Hindlimb muscle (tissue), 1 donor: ENCODE data around the gene EEF1AKMT4. TPM values are rescaled to one million over a fixed set of nuclear protein-coding genes. Genes with fewer than 3 reads are reported as not detected.
A peak's percentile ranks its signal among the peaks of the same experiment; 100 is the strongest.

Experiments
- DNase-seq: peaks from one replicate; pipeline ENCODE4 v3.0.0-alpha.2; 2013
- polyA plus RNA-seq: library from polyadenylated mRNA; unstranded; fragments of 120-200 nt; gene quantifications from one replicate; pipeline ENCODE4 v1.2.1, GENCODE V29; 2013; ENCODE audit not compliant: insufficient read length

The EEF1AKMT4 gene
- polyA plus RNA-seq, 1 donor, result 1.0 TPM

DNA sequence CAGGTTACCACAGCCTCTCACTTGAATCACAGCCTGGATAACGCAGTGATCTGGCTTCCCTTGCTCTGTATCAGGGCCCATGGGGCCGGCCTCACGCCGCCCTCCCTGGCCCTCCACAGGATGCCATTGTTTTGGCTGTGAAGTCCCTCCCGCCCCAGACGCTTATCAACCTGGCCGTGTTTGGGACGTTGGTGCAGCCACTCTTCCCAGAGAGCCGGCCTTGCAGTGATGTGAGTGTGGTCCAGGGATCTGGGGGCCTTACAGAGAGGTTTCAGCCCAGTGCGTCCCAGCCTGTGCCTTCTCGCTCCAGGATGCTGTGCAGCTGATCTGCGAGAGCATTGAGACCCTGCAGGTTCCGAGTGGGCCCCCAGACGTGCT, 13.4 kb upstream of the EEF1AKMT4 start:
- DNase-seq, result no peak

DNA sequence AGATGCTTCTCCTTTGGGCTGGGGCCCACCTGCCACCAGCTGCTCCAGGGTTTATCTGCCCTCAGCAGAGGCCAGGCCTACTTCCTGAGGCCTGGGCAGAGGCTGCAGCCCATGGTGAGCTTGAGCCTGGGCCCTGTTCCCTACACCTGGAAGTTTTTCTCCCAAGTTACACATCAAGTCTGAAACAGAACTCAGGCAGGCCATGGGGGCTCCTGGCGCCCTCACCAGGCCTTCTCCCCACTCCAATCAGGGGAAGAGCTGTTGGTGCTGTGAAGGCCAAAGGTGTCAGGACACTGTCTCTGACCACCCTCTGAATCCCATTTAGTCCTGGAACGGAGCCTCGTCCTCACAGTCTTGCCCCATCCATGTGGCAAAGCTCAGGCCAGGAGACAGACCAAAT, 12.8 kb upstream of the EEF1AKMT4 start:
- no peak for DNase-seq

DNA sequence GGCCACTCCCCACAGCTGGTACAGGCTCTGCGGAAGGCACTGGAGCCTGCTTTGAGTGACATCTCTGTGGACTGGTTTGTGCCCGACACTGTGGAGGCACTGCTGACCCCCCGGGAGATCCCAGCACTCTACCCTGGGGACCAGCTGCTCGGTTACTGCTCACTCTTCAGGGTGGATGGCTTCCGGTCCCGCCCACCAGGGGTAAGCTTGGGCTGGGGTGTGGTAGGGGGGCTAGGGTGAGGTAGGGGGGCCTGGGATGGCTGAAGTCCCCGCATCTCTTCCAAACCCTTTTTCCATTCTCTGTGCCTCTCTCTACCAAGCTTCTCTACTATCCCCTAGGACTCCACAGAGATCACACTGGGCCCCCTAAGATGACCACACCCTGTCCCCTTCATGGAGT, 12.3 kb upstream of the EEF1AKMT4 start:
- no peak for DNase-seq

DNA sequence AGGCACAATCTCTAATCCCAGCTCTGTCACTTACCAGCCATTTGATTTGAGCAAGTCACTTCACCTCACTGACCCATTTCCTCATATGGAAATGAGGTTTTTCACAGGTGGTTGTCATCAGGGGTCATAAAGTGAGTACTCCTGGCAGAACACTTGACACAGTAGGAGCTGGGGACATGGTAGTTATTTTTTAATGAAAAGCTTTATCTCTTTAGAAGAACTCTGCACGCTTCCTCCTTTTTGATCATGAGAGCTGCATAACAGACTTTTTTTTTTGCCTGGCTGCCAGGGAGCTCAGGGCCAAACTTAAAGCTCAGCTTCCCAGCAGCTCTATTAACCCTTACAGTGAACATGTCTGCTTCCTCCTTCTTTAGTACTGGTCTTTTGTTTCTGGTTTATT, 11.7 kb upstream of the EEF1AKMT4 start:
- no peak for DNase-seq

DNA sequence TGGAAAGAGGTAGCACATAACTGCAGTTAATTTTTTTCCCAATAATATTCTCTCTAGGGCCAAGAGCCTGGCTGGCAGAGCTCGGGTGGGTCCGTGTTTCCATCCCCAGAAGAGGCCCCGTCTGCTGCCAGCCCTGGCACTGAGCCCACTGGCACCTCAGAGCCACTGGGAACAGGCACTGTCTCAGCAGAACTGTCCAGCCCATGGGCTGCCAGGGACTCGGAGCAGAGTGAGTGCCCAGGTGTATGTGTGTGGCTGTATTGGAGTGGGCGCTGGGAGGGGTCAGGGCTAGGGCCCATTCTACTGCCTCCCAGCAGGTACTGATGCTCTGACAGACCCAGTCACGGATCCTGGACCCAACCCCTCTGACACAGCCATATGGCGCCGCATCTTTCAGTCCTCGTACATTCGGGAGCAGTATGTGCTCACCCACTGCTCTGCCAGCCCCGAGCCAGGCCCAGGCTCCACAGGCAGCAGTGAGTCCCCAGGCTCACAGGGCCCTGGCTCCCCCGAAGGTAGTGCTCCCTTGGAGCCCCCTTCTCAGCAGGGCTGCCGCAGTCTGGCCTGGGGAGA, 11.1 kb upstream of the EEF1AKMT4 start:
- no peak for DNase-seq

DNA sequence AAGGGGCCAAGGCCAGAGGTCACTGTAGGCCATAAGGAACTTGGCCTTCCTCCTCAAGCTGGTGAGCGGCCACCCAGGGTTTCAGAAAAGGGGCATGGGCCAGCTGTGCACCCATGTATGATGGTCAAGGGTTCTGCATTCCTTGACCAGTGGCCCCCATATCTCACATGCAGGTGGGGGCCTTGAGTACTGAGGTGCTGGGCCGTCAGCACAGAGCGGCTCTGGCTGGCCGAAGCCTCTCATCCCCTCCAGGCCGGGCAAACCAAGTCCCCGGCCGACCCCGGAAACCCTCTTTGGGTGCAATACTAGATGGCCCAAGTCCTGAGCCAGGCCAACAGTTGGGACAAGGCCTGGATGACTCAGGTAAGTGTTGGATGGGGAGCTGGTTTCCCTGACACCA, 10.3 kb upstream of the EEF1AKMT4 start:
- DNase-seq, result no peak

DNA sequence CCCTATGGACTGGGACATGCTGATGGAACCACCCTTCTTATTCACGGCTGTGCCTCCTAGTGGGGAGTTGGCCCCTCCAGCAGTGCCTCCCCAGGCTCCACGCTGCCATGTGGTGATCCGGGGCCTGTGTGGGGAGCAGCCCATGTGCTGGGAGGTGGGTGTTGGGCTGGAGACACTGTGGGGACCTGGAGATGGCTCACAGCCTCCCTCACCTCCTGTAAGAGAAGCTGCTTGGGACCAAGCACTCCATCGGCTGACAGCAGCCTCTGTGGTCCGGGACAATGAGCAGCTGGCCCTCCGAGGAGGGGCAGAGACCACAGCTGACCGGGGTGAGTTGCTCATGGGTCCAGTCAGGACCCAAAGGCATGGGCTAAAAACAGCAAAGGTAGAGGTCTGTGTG, 9.8 kb upstream of the EEF1AKMT4 start:
- no peak for DNase-seq

DNA sequence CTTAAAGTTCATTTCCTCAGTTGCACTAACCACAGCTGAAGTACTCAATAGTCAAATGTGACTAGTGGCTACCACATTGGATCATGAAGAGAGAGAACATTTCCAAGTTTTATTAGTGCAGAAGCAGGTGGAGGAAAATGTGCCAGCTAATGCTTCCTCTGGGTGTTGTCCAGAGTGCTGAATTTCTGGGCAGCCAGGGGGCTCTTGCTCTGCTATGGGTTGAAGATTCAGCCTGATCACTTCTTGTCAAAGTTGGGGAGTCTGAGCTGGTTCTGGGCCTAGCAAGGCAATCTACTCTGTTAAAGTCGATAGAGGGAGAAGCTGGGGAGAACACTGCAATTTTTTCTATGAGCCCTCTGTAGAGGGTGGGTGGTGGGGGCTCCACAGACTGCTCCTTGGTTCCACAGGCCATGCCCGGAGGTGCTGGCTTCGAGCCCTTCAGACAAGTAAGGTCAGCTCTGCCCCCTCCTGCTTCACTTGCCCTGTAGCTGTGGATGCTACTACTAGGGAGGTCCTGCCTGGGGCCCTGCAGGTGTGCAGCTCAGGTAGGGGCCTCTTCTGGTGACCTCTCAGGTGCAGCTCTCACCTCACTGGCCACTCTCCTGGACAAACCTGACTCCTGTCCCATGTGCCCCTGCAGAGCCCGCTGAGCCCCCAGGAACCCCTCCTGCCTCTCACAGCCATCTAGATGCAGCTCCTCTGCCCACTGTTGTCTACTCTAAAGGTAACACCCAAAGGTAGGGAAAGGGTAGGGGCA, 8.9 kb upstream of the EEF1AKMT4 start:
- peak; percentile 51 for DNase-seq

DNA sequence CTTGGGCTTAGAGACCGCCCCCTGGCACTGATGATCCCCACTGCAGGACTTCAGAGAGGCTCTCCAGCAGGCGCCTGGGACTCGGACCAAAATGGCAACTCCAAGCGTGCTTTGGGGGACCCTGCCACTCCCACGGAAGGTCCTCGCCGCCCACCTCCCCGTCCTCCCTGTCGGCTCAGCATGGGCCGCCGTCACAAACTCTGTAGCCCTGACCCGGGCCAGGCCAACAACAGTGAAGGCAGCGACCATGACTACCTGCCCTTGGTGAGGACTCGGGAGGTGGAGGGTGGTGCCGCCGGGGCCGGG, 8.4 kb upstream of the EEF1AKMT4 start:
- DNase-seq, result no peak

DNA sequence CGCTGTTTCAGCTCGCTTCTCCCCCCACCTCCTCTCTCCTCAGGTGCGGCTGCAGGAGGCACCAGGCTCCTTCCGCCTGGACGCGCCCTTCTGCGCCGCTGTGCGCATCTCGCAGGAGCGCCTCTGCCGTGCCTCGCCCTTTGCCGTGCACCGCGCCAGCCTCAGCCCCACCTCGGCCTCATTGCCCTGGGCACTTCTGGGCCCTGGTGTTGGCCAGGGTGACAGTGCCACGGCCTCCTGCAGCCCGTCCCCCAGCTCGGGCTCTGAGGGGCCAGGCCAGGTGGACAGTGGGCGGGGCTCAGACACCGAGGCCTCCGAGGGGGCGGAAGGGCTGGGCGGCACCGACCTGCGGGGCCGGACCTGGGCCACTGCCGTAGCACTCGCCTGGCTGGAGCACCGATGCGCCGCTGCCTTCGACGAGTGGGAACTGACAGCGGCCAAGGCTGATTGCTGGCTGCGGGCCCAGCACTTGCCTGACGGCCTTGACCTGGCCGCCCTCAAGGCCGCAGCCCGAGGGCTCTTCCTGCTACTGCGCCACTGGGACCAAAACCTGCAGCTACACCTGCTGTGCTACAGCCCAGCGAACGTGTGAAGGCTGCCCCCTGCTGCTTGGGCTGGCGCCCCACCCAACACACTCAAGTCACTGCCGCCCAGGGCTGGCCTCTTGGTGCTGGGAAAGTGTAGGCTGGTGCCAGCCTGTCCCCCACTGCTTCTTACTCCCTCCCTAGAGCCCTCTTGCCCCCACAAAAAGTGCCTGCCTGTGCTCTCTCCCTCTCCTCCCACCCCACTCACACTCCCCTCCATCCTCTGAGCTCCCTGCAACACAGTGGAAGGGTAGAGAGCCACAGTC, 7.8 kb upstream of the EEF1AKMT4 start:
- no peak for DNase-seq

DNA sequence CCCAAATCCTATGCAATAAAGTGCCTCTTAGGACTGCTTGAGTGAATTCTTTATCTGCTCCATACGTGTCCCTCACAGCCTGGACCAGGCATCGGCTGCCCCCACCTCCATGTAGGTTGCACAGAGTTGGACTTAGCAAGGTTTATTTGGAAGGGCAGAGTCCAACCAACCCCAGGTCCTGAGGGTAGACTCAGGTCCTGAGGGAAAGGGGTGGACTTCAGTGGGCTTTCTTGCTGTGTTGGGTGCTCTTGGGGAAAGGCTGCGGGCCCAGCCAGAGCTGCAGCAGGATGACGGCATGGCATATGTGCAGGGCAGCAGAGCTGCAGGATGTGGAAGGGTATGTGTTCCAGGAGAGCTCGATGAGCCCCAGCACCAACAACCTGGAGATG, 7.2 kb upstream of the EEF1AKMT4 start:
- no peak for DNase-seq

DNA sequence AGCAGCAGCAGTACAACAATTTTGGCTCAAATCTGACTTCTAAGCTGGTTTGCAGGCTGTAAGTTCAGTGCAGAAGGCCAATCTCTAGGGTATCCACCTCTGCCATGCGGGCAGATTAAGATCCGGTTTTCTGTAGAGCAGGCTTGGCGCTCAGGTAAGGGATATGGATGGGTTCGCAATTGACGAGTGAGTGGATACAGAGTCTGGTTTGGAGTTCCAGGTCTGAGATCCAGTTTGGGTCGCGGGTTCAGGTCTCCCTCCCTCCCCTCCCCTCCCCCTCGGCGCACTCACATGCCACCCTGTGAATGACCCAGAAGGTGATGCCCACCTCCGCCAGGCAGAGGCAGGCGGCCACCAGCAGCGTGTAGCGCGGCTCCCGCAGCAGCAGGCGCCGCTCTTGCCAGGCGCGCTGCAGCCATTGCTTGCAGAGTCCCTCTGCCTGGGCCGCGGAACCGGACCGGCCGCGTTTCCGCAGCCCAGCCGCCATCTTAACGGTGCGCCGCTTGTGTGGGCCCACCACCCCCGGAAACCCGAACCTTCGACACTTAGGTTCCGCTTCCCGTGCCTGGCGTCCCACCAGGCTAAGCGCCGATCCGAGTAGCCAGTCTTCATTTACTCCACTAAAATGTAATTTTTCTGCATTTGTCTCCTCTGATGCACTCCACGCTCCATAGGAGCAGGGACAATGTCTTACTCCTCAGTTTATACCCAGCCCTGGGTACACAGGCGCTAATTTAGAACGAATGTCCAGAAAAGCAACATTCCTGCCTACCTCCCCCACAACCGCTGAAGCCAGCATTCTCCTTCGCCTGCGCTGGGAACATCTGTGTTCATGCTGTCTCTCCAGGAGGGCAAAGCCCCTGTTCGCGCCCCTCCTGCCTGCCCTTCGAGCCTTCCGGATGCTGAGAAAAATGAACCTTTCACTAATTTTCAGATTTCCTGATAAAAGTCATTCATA, 739 bp upstream of the EEF1AKMT4 start, which contains the start of gene ALG3:
Gene ALG3, minus strand, starts transcription at position 509 of the 958 bp plus-strand sequence. Its CDS starts 22 bp downstream, at position 487.
- peak; percentile 91 for DNase-seq

DNA sequence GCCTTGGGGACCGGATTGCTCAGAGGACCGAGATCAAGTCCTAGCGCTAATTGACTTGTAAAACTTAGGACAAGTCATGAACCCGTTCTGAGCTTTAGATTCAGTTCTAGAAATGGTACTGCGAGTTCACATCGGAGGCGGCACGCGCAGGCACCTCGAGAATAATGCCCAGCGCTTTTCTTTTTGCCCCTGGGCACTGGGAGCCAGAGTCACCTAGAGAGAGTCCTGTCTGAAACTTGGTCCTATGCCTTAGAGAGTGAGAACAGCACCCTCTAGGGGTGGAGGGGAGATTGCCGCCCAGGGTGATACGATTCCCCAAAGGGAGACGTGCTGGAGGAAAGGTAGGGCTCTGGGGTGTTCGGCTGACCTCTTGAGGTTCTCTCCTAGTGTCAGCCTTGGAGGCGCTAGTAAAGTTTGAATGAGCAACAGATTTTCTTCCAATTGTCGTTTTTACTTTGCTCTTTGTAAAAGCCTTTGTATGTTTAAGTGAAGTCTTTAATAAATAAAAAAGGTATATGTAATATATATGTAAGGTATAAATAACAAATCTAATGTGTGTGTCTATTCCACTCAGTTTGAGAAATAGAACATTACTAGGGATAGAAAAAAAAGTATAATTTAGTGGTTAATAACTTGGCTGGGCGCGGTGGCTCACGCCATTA, 826 bp downstream of the EEF1AKMT4 start:
- peak; percentile 54 for DNase-seq

DNA sequence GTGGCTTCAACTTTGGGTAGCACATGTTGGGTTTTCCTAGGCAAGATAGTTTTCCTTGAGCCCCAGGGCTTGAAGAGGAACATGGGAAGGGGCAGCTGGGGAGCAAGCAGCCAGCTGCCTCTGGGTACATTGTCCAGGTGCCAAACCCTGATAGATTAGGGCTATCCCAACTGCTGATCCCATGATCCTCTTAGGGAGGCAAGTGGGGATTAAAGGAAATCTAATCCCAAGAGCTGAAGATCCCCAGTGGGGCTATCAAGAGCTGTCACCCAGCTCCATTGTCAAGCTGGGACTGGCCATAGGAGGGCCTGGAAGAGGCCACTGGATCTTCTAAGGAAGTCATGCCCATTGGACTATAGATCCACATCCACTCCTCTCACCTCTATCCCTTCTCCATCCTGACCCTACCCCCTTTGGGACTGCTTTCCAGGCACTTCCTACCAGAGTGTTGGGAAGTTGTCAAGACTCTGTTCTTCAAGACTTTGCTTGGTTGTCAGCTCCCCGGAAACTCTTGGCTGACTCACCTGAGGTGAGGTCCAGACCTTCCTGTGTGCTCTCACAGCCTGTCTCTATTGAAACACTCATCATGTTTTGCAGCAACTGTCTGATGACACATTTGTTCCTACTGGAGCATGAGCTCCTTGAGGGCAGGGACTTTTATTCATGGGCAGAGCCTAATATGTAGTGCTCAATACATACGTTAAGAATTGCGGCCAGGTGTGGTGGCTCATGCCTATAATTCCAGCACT, 6.0 kb downstream of the EEF1AKMT4 start:
- DNase-seq, result no peak

DNA sequence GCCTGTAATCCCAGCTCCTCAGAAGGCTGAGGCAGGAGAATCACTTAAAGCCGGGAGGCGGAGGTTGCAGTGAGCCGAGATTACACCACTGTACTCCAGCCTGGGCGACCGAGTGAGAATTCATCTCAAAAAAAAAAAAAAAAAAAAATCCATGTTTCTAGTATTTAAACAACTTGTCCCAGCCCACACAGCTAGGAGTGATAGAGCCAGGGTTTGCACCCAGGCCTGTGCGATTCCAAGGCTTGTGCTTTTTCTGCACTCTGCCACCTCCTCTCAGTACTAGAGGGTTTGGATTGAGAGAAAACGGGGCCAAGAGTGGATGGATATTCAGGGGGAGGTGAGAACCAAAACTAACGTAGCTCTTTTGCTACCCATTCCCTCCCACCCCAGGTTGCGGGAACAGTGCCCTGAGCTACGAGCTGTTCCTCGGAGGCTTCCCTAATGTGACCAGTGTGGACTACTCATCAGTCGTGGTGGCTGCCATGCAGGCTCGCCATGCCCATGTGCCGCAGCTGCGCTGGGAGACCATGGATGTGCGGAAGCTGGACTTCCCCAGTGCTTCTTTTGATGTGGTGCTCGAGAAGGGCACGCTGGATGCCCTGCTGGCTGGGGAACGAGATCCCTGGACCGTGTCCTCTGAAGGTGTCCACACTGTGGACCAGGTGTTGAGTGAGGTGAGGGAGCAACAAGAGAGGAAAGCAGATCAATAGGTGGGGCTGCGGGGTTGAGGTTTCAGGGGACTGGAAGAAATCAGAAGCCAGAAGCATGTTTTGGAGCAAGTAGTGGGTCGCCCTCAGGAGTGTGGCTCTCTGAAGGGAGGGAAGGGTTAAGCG, 7.8 kb downstream of the EEF1AKMT4 start:
- no peak for DNase-seq

DNA sequence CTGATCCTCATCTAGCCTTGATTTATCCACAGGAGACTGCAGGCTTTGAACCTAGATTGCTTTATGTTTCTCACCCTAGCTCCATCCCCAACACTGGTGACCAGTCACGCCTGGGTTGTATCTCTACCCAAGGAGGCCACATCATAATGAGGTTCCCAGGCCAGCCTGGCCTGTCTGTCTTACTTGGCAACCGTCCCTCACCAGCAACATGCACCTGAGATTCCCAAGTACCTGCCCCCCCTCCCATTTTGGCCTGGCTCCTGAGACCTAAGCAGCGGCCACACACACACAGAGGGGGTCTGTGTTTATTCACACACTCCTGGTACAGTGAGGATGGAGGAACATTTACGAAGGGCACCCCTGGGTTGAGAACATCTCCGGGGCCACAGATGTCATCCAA, 9.5 kb downstream of the EEF1AKMT4 start:
- DNase-seq, result no peak

DNA sequence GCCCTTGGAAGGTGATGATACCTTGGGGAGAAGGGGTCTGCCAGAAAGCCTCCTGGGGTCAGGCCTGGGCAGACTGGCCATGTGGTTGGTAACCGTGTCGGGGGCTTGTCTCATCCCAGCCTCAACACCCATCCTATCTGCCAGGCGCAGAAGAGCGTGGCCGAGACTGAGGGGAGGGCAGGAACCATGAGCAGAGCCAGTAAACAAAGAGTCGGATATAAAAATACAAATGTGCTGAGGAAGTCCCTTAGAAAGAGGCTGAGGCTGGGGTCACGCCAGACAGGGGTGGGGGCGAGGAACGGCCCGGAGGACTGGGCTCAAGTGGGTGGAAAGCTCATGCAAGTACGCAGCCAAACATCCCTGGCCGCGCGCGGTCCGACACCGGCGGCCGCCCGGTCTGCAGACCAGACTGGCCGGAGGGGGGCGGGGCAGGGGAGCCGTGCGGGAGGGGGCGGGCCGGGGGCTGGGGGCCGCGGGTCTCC, 10.0 kb downstream of the EEF1AKMT4 start:
- DNase-seq, result no peak

DNA sequence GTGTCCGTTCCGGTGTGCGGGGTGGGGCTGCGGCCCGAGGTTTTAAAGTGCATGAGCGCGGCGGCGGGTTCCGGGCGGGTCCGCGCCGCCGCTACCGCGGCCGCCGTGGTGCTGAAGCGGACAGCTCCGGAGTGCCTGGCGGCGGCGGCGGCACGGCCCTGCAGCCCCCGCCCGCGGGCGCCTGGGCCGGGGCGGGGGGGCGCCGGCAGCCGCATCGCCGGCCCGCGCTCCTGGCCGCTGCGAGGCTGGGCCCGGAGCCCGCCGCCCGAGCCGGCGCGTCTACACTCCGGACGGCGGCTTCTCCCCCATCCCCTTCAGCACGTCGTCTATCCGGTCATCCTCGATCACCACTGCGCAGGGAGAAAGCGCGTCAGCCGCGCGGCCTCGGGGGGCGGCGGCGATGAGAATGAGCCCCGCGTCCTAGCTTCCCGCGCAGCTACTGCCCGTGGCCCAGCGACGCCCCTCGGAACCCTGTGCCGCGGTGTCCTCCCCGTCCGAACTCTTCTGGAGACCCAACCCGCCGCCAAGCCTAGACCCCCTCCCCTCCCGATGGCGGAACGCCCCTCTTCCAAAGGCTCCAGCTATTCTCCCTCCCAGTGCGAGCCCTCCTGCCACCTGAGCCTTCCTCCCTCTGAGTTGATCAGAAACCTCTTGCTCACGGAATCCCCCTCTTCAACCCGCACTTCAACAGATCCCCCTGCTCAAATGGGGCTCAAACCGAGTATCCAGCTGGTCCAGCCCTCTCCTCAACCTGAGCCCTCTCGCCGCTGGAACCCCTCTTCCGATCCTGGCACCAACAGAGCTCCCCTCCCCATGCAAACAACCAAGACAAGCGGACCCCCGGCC, 10.6 kb downstream of the EEF1AKMT4 start:
- peak; percentile 53 for DNase-seq

DNA sequence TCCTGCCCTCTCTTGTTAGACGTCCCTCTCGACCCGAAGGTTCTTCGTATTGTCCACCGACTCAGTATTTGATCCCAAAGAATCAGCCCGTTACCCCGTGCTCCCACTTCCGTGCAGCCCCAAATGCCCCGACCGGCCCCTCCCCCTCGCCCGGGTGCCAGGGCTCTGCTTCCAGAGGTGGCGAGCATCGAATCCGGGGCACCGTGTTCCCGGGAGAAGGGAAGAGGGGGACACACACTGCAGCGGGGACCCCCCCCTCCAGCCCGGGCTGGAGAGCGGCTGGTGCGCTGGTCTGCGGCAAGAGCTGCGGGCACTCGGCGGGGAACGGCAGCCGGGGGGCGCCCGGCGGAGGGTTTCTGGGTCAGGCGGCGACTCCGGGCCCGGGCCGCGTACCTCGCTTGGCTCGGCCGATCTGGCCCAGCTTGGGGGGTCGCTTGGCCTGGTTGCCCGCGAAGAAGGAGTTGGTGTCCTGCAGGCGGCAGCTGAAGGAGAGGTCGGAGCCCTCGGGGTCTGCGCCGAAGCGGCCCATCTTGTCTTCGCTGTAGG, 11.3 kb downstream of the EEF1AKMT4 start:
- DNase-seq, result no peak
